SU-DHL-6 (cell line): Measurements from ENCODE around the gene TMEM86B.

Source experiments
- H2AFZ ChIP-seq: fragments of 200-600 bp; sonication (generic); 2 replicates; pipeline ENCODE4 v1.6.1; 2014; ENCODE audit warnings: low read depth, mild to moderate bottlenecking, moderate library complexity, mixed read lengths, antibody characterized with exemption, low read length; ENCODE audit not compliant: severe bottlenecking
- H3F3A ChIP-seq: fragments of 200-600 bp; shearing (Covaris generic); 2 replicates; pipeline ENCODE4 v1.6.0; 2016; ENCODE audit warnings: antibody characterized with exemption, mild to moderate bottlenecking; ENCODE audit not compliant: insufficient read depth
- H3K27ac ChIP-seq: fragments of 200-600 bp; sonication (generic); 2 replicates; pipeline ENCODE4 v1.5.1; 2016; ENCODE audit warnings: low read depth, mild to moderate bottlenecking, low read length, moderate library complexity, mixed read lengths
- H3K27me3 ChIP-seq: fragments of 200-600 bp; sonication (generic), shearing (Covaris generic); 2 replicates; pipeline ENCODE4 v1.6.0; 2014; ENCODE audit warnings: mild to moderate bottlenecking, low read length
- H3K36me3 ChIP-seq: fragments of 200-600 bp; sonication (generic); 2 replicates; pipeline ENCODE4 v1.6.1; 2014; ENCODE audit warnings: mild to moderate bottlenecking, low read length, mixed read lengths
- H3K4me2 ChIP-seq: fragments of 300-600, 200-600 bp; shearing (Covaris generic), sonication (generic); 2 replicates; pipeline ENCODE4 v1.6.0; 2014; ENCODE audit warnings: low read length, low read depth, mild to moderate bottlenecking; ENCODE audit not compliant: poor library complexity, severe bottlenecking
- H3K4me3 ChIP-seq: fragments of 200-600 bp; sonication (generic); 2 replicates; pipeline ENCODE4 v1.5.1; 2014; ENCODE audit warnings: antibody characterized with exemption, low read length, mild to moderate bottlenecking, mixed read lengths; ENCODE audit not compliant: insufficient read depth, poor library complexity, severe bottlenecking
- H3K79me2 ChIP-seq: fragments of 200-600 bp; sonication (generic); 2 replicates; pipeline ENCODE4 v1.6.1; 2014; ENCODE audit warnings: mild to moderate bottlenecking, low read length, moderate library complexity; ENCODE audit not compliant: insufficient read depth
- H3K9ac ChIP-seq: fragments of 200-600 bp; sonication (generic); 2 replicates; pipeline ENCODE4 v1.7.0; 2014; ENCODE audit warnings: mild to moderate bottlenecking, low read length
- H3K9me2 ChIP-seq: fragments of 200-600 bp; sonication (generic); replicated peaks from 2 replicates; pipeline ENCODE4 v1.6.1; 2014; ENCODE audit warnings: low read length; ENCODE audit not compliant: insufficient read depth
- H3K9me3 ChIP-seq: fragments of 200-600 bp; sonication (generic); 2 replicates; pipeline ENCODE4 v1.6.1; 2014; ENCODE audit warnings: low read length, mixed read lengths; ENCODE audit not compliant: insufficient read depth
- H4K20me1 ChIP-seq: fragments of 200-600 bp; sonication (generic); 2 replicates; pipeline ENCODE4 v1.6.1; 2014; ENCODE audit warnings: low read depth, mild to moderate bottlenecking, antibody characterized with exemption, low read length, moderate library complexity, mixed read lengths
- EZH2phosphoT487 ChIP-seq: fragments of 200-600 bp; sonication (generic), shearing (Covaris generic); conservative IDR thresholded peaks from 2 replicates; pipeline ENCODE4 v1.6.1; 2018; ENCODE audit warnings: mild to moderate bottlenecking, antibody characterized with exemption, low read length, moderate library complexity, mixed read lengths
- TF ChIP-seq, protein P1 (sequence below): fragments of 200-600 bp; sonication (generic); IDR thresholded peaks from one replicate; pipeline ENCODE4 v1.5.1; 2017; ENCODE audit warnings: antibody characterized with exemption, mild to moderate bottlenecking, low read length, moderate library complexity; ENCODE audit not compliant: insufficient read depth, poor library complexity, severe bottlenecking

Gene TMEM86B

DNA sequence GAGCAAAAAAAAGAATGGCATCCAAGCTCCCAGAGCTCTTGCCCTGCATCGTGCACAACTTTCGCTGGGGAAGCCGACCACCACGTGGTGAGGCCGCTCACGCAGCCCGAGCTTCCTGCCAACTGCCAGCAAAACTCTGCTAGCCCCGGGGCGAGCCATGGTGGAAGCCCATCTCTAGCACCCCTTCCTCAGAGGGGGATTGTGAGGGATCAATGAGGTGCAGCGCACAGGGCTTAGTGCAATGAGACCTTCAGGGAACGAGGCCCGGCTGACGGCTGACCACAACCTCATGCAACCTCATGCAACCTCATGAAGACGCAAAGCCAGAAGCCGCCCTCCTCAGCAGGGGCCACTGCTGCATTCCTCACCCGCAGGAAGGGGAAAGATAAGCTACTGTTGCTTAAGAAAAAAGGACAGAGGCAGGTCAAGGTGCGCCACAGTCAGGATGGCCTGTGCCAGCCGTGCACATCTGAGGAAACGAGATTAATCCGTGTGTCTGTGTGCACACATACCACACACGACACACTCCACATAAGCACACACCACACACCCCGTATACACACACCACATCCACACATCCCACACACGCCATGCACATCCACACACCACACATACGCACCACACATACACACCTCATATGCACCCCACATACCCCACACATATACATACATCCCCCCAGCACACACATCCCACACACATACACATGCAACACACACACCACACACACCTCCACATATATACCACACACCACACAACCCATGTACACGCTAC lies 41.8 kb upstream of the TMEM86B start:
- H3K9me2 ChIP-seq = no peaks in the 10 kb centered on the region
- H3K4me2 ChIP-seq = no peak overlapping the region
- no peaks in the 10 kb centered on the region for H3K79me2 ChIP-seq
- H3K27me3 ChIP-seq = no peaks in the 10 kb centered on the region
- no peaks in the 10 kb centered on the region for H3K36me3 ChIP-seq
- no peaks in the 10 kb centered on the region for H4K20me1 ChIP-seq
- no peak overlapping the region for H3K27ac ChIP-seq
- no peak overlapping the region for H2AFZ ChIP-seq
- no peak overlapping the region for H3K9ac ChIP-seq
- no peaks in the 10 kb centered on the region; the same call in 1 of the 2 replicates for H3K9me3 ChIP-seq
- H3K4me3 ChIP-seq = no peak overlapping the region
- no peak for TF ChIP-seq EZH2phosphoT487
- TF ChIP-seq, protein P1, sequence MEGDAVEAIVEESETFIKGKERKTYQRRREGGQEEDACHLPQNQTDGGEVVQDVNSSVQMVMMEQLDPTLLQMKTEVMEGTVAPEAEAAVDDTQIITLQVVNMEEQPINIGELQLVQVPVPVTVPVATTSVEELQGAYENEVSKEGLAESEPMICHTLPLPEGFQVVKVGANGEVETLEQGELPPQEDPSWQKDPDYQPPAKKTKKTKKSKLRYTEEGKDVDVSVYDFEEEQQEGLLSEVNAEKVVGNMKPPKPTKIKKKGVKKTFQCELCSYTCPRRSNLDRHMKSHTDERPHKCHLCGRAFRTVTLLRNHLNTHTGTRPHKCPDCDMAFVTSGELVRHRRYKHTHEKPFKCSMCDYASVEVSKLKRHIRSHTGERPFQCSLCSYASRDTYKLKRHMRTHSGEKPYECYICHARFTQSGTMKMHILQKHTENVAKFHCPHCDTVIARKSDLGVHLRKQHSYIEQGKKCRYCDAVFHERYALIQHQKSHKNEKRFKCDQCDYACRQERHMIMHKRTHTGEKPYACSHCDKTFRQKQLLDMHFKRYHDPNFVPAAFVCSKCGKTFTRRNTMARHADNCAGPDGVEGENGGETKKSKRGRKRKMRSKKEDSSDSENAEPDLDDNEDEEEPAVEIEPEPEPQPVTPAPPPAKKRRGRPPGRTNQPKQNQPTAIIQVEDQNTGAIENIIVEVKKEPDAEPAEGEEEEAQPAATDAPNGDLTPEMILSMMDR = no peak
- H3F3A ChIP-seq = peaks cover 9% of the 10 kb centered on the region

DNA sequence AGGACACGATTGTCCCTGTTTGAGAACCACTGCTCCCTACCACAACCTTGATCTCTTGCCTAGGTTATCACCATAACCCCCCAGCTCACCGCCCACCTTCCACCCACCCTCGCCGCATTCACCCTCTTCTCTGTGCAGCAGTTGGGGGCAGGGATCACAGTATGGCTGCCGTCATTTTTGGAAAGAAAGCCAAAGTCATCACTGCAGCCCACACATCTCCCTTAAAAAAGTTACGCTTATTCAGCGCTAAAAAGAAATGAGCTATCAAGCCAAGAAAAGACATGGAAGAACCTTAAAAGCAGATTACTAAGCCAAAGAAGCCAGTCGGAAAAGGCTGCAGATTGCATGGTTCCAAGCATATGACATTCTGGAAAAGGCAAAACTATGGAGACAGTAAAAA lies 40.7 kb upstream of the TMEM86B start:
- TF ChIP-seq, protein P1 = no peak
- no peak for TF ChIP-seq EZH2phosphoT487
- no peaks in the 10 kb centered on the region for H3K79me2 ChIP-seq
- H3K36me3 ChIP-seq = no peaks in the 10 kb centered on the region
- H3K4me2 ChIP-seq = no peak overlapping the region
- peaks cover 5% of the 10 kb centered on the region; the same call in 1 of the 2 replicates for H3F3A ChIP-seq
- no peak overlapping the region for H3K27ac ChIP-seq
- no peak overlapping the region for H3K4me3 ChIP-seq
- H3K9me3 ChIP-seq = no peaks in the 10 kb centered on the region; the same call in 1 of the 2 replicates
- H3K27me3 ChIP-seq = no peaks in the 10 kb centered on the region
- H3K9ac ChIP-seq = no peak overlapping the region
- H3K9me2 ChIP-seq = no peaks in the 10 kb centered on the region
- H2AFZ ChIP-seq = no peak overlapping the region
- H4K20me1 ChIP-seq = no peaks in the 10 kb centered on the region

DNA sequence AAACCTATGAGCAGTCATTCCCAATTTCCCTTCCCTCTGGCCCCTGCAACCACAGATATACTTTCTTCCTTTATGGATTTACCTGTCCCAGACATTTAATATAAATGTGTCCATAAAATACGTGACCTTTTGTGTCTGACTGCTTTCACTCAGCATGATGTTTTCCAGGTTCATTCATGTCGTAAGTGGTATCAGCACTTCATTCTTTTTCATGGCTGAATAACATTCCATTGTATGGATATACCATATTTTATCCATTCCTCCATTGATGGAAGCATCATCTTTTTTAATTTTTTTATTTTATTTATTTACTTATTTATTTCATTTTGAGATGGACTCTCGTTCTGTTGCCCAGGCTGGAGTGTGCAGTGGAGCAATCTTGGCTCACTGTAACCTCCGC lies 38.3 kb upstream of the TMEM86B start:
- TF ChIP-seq, protein P1 = no peak
- TF ChIP-seq EZH2phosphoT487 = no peak
- Histone ChIP-seq H3K36me3 (no peaks in the 10 kb centered on the region), H3K9me3 (no peaks in the 10 kb centered on the region; the same call in 1 of the 2 replicates), H3K9ac (no peak overlapping the region), H3K9me2 (no peaks in the 10 kb centered on the region), H3K79me2 (no peaks in the 10 kb centered on the region), H3K4me3 (no peak overlapping the region), H4K20me1 (no peaks in the 10 kb centered on the region), H3K4me2 (no peak overlapping the region), H3K27ac (no peak overlapping the region), H3K27me3 (no peaks in the 10 kb centered on the region), H2AFZ (no peak overlapping the region), H3F3A (peaks cover 9% of the 10 kb centered on the region)
